Measurements from ENCODE around the gene ACAD9.

ACAD9 gene

GRCh38 chr3:128895843-128896697 lies 16.6 kb downstream of the ACAD9 start:
- Mint-ChIP-seq H3K9me3 (no peaks in the 10 kb centered on the region), H3K36me3 (ENCODE audit: low read depth) (peaks cover 57% of the 10 kb centered on the region), H3K4me3 (no peak overlapping the region), H3K27me3 (ENCODE audit: low read depth) (no peaks in the 10 kb centered on the region), H3K4me1 (ENCODE audit: low read depth) (peaks cover 1% of the 10 kb centered on the region), H3K27ac (peak overlapping the region; percentile 27)
- DNase-seq (ENCODE audit: low spot score), result no peak

DNA sequence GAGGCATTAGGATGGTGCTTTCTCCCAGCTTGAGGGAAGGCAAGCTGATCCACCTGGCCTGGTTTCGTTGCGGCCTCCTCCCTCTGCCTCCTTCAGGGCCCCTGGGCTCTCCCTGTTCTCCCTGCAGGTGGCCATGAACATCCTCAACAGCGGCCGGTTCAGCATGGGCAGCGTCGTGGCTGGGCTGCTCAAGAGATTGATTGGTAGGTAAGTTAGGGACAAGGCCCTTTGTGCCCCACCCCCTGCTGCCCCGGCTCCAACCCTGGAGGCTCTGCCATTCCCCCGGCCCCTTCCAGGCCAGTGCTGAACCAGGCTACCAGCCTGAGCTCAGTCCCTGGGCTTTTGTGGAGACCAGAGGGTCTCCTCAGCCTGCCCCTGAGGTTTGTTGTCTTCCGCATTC lies 23.0 kb downstream of the ACAD9 start:
- Mint-ChIP-seq H3K4me3 (no peak overlapping the region), H3K4me1 (ENCODE audit: low read depth) (peaks cover under 1% of the 10 kb centered on the region), H3K27me3 (ENCODE audit: low read depth) (no peaks in the 10 kb centered on the region), H3K36me3 (ENCODE audit: low read depth) (peaks cover 67% of the 10 kb centered on the region), H3K27ac (no peak overlapping the region), H3K9me3 (no peaks in the 10 kb centered on the region)
- DNase-seq (ENCODE audit: low spot score), result no peak

DNA sequence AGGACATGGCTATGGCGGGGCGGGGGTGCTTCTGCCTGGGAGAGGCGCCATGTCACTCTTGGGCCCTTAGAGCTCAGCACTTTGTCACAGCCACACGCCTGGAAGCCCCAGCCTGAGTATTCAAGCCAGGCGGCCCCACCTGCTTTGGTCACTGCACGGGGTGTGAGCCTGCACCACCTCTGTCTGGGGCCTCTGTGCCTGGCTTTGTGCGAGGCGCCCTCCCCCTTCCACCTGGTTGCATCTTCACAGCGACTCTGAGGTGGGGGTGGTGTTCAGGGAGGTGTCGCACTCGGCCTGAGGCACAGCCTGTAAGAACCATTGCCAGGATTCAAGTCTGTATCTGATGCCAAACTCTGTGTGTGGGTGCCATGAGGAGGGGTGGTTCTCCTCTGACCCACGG lies 24.1 kb downstream of the ACAD9 start:
- Mint-ChIP-seq H3K27me3 (ENCODE audit: low read depth) (no peaks in the 10 kb centered on the region), H3K9me3 (no peaks in the 10 kb centered on the region), H3K36me3 (ENCODE audit: low read depth) (peaks cover 61% of the 10 kb centered on the region), H3K4me1 (ENCODE audit: low read depth) (no peaks in the 10 kb centered on the region), H3K4me3 (no peak overlapping the region), H3K27ac (no peak overlapping the region)
- DNase-seq (ENCODE audit: low spot score), result no peak

DNA sequence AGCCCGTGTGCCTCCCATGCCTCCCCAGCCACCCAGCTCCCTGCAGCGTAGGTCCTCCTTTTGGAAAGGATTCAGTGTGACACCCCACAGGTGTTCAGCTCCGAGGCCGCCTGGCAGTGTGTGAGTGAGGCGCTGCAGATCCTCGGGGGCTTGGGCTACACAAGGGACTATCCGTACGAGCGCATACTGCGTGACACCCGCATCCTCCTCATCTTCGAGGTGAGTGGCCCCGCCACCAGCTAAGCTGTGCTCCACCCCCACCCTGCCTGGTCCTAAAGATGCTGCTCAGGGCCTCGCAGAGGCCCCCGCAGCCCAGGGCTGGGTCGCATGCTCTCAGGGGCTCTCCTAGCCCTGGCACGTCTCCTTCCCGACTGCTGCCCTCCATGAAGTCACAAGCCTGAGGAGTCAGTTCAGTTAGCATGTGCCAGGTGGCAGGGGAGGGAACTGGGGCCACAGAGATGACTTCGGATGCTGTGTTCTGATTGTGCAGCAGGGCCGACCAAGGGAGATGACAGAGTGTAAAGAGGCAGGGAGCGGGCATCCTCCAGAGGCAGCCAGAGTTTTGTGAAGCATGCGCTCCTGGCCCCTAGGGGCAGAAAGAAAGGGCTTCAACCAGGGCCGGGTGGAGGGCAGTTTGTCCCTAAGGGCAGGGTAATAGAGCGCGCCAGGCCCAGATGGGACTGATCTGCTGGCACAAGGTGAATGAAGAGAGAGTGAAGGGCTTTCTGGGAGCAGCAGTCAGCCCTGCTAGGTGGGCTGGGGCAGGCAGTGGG lies 26.8 kb downstream of the ACAD9 start:
- Mint-ChIP-seq H3K9me3 (no peaks in the 10 kb centered on the region), H3K4me1 (ENCODE audit: low read depth) (no peaks in the 10 kb centered on the region), H3K36me3 (ENCODE audit: low read depth) (peaks cover 38% of the 10 kb centered on the region), H3K27ac (no peak overlapping the region), H3K4me3 (no peak overlapping the region), H3K27me3 (ENCODE audit: low read depth) (no peaks in the 10 kb centered on the region)
- DNase-seq (ENCODE audit: low spot score), result no peak

DNA sequence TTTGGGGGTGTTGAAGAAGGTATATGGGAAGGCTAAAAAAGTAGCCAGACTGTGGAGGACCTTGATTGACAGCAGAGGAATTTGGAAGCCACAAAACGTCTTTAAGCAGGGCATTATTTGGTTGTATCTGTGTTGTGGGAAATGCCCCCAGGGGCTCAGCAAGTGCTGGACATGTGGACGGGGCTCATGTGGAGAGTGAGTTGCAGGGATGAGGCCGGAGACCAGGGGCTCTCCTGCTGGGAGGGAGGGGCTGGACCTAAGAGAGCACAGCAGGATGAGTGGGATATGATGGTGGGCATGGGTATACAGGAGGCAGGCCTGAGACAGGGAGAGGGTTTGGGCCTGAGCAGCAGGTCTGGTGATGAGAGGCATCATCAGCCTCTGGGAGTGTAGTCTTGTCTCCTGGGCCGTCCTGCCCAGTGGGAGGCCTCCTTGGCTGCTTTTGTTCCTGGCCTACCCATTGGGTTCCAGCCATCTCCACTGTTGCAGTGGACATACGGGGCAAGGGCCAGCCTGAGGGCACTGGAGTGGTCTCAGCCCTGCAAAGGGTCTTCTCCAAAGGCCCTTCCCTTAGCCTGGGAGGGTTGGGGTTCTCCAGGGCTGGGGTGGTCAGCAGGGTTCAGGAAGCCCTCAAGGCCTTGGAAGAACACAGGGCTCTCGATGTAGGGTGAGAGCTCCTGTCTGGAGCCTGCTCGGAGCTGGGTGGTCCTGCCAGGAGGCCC lies 27.5 kb downstream of the ACAD9 start:
- Mint-ChIP-seq H3K36me3 (ENCODE audit: low read depth) (peaks cover 34% of the 10 kb centered on the region), H3K27ac (no peak overlapping the region), H3K4me3 (no peak overlapping the region), H3K9me3 (no peaks in the 10 kb centered on the region), H3K27me3 (ENCODE audit: low read depth) (no peaks in the 10 kb centered on the region), H3K4me1 (ENCODE audit: low read depth) (no peaks in the 10 kb centered on the region)
- no peak for DNase-seq (ENCODE audit: low spot score)

GRCh38 chr3:128907706-128908445 lies 28.5 kb downstream of the ACAD9 start:
- no peaks in the 10 kb centered on the region for H3K9me3 Mint-ChIP-seq
- no peak overlapping the region for H3K27ac Mint-ChIP-seq
- H3K4me3 Mint-ChIP-seq, result no peak overlapping the region
- no peak for DNase-seq (ENCODE audit: low spot score)
- H3K4me1 Mint-ChIP-seq (ENCODE audit: low read depth), result no peaks in the 10 kb centered on the region
- H3K36me3 Mint-ChIP-seq (ENCODE audit: low read depth), result peaks cover 39% of the 10 kb centered on the region
- H3K27me3 Mint-ChIP-seq (ENCODE audit: low read depth), result no peaks in the 10 kb centered on the region

GRCh38 chr3:128908951-128909350 lies 29.5 kb downstream of the ACAD9 start:
- Mint-ChIP-seq H3K27me3 (ENCODE audit: low read depth) (no peaks in the 10 kb centered on the region), H3K9me3 (no peaks in the 10 kb centered on the region), H3K27ac (no peak overlapping the region), H3K36me3 (ENCODE audit: low read depth) (peaks cover 41% of the 10 kb centered on the region), H3K4me1 (ENCODE audit: low read depth) (no peaks in the 10 kb centered on the region), H3K4me3 (no peak overlapping the region)
- DNase-seq (ENCODE audit: low spot score), result no peak

GRCh38 chr3:128910006-128910405 lies 30.6 kb downstream of the ACAD9 start:
- Mint-ChIP-seq H3K36me3 (ENCODE audit: low read depth) (peaks cover 37% of the 10 kb centered on the region), H3K27ac (no peak overlapping the region), H3K9me3 (no peaks in the 10 kb centered on the region), H3K4me3 (no peak overlapping the region), H3K4me1 (ENCODE audit: low read depth) (no peaks in the 10 kb centered on the region), H3K27me3 (ENCODE audit: low read depth) (no peaks in the 10 kb centered on the region)
- no peak for DNase-seq (ENCODE audit: low spot score)

DNA sequence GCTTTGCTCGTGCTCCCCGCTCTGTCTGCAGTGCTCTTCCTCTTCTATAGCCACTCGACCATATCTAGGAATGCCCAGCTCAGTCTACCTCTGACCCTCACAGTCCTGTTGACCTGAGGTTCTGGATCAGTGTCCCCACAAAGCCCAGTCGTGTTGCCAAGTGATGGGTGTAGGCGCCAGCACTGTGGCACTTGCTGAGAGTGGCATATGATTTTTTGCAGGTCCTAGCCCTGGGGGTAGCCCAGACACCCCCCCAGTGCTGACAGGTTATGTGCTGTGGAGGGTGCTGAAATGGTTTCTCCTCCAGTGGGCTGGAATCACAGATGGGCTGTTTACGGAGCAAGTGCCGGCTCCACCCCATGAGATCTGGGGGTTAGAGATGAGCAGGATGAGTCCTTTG lies 32.5 kb downstream of the ACAD9 start:
- Mint-ChIP-seq H3K4me1 (ENCODE audit: low read depth) (no peaks in the 10 kb centered on the region), H3K27ac (no peak overlapping the region), H3K27me3 (ENCODE audit: low read depth) (no peaks in the 10 kb centered on the region), H3K9me3 (no peaks in the 10 kb centered on the region), H3K36me3 (ENCODE audit: low read depth) (peaks cover 35% of the 10 kb centered on the region), H3K4me3 (no peak overlapping the region)
- DNase-seq (ENCODE audit: low spot score), result no peak

- Mint-ChIP-seq H3K27me3 (ENCODE audit: low read depth) (no peaks in the 10 kb centered on the region), H3K4me3 (no peak overlapping the region), H3K9me3 (no peaks in the 10 kb centered on the region), H3K36me3 (ENCODE audit: low read depth) (peaks cover 54% of the 10 kb centered on the region), H3K4me1 (ENCODE audit: low read depth) (no peaks in the 10 kb centered on the region), H3K27ac (no peak overlapping the region)
- no peak for DNase-seq (ENCODE audit: low spot score)
Measured at GRCh38 chr3:128914966-128915645, 35.7 kb downstream of the ACAD9 start.

- H3K4me1 Mint-ChIP-seq (ENCODE audit: low read depth), result peaks cover 9% of the 10 kb centered on the region
- no peak overlapping the region for H3K4me3 Mint-ChIP-seq
- no peaks in the 10 kb centered on the region for H3K27me3 Mint-ChIP-seq (ENCODE audit: low read depth)
- H3K36me3 Mint-ChIP-seq (ENCODE audit: low read depth), result peaks cover 58% of the 10 kb centered on the region
- peaks cover 16% of the 10 kb centered on the region for H3K9me3 Mint-ChIP-seq
- no peak for DNase-seq (ENCODE audit: low spot score)
- no peak overlapping the region for H3K27ac Mint-ChIP-seq
Measured at GRCh38 chr3:128917291-128917690, 37.9 kb downstream of the ACAD9 start.

GRCh38 chr3:128919988-128920387 lies 40.6 kb downstream of the ACAD9 start:
- Mint-ChIP-seq H3K36me3 (ENCODE audit: low read depth) (peaks cover 52% of the 10 kb centered on the region), H3K27ac (no peak overlapping the region), H3K9me3 (peaks cover 23% of the 10 kb centered on the region), H3K27me3 (ENCODE audit: low read depth) (no peaks in the 10 kb centered on the region), H3K4me3 (no peak overlapping the region), H3K4me1 (ENCODE audit: low read depth) (peaks cover 27% of the 10 kb centered on the region)
- DNase-seq (ENCODE audit: low spot score), result no peak

DNA sequence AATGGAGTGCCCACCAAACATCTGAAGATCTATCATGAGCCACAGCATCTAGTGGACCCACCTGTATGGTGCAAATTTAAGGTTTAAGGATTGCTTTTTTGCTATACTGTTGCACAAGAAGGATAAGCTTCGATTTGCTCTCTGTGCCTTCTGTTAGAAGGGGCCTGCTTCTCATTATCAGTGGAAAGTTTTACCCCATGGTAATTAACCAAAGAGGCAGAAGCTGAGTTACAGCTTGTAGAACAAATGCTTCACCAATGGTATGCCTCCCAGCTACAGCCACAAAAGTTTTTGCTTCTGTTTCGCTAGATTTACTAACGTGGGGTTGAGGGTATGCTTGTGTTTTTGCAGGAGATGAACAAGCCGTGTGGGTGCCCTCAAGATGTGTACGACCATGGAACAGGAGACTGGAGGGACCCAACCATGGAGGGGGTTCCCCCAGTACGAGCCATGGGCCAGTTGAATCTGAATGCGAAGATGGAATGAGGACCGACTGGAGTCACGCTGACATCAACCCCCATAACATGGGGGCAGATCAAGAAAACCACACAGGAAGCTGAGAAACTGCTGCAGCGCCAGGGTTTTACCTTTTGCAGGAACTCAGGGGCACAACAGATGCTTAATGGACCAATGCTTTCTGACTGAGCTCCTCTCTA lies 43.5 kb downstream of the ACAD9 start:
- peak; percentile 51 for DNase-seq (ENCODE audit: low spot score)
- peak overlapping the region; percentile 67 for H3K27ac Mint-ChIP-seq
- H3K27me3 Mint-ChIP-seq (ENCODE audit: low read depth), result no peaks in the 10 kb centered on the region
- peaks cover 40% of the 10 kb centered on the region for H3K9me3 Mint-ChIP-seq
- peaks cover 27% of the 10 kb centered on the region for H3K4me1 Mint-ChIP-seq (ENCODE audit: low read depth)
- peaks cover 37% of the 10 kb centered on the region for H3K36me3 Mint-ChIP-seq (ENCODE audit: low read depth)
- peak overlapping the region; percentile 74 for H3K4me3 Mint-ChIP-seq
